ENCODE measurements around the gene MMP2. TPM values are rescaled to one million over a fixed set of nuclear protein-coding genes. Genes with fewer than 3 reads are reported as not detected.

The MMP2 gene
- total and polyA plus RNA-seq, 2 of the 13 experiments (the other 11 are each of a cell fraction or from before 2014, with no cell fraction given), result 0.31 to 1.3 TPM

- TF ChIP-seq AKNA (CRISPR knock-in tag; IDR thresholded peaks at IDR 0.05; ENCODE audit: borderline replicate concordance) (no peak), RBM22 (optimal IDR thresholded peaks at IDR 0.05; ENCODE audit: low read length) (no peak), MED1 (CRISPR knock-in tag; IDR thresholded peaks at IDR 0.05) (no peak), SRY (CRISPR knock-in tag; IDR thresholded peaks at IDR 0.05) (no peak), TEF (CRISPR knock-in tag; IDR thresholded peaks at IDR 0.05) (no peak), RFXAP (CRISPR knock-in tag; IDR thresholded peaks at IDR 0.05; ENCODE audit: borderline replicate concordance) (no peak), RORA (CRISPR knock-in tag; IDR thresholded peaks at IDR 0.05) (no peak), SMYD3 (CRISPR knock-in tag; IDR thresholded peaks at IDR 0.05) (no peak), ARID3A (IDR thresholded peaks at IDR 0.05; ENCODE audit: low read depth, low read length) (no peak)
Measured at GRCh38 chr16:55478827-55479429, at the start of gene MMP2 (continued).

All from HepG2 (cell line).